ENCODE measurements around the gene MUC5AC. TPM values are rescaled to one million over a fixed set of nuclear protein-coding genes. Genes with fewer than 3 reads are reported as not detected.

MUC5AC gene
- total RNA-seq, 1 donor from 2014 or later: not detected

- DNase-seq (ENCODE audit: extremely low read depth, low read depth, low spot score): no peak
Observed at GRCh38 chr11:1193326-1194230, 35.8 kb downstream of the MUC5AC start.

- DNase-seq (ENCODE audit: extremely low read depth, low read depth, low spot score): no peak
Observed at GRCh38 chr11:1194231-1194976, 36.7 kb downstream of the MUC5AC start.

GRCh38 chr11:1194977-1195681 is 37.4 kb downstream of the MUC5AC start:
- no peak for DNase-seq (ENCODE audit: extremely low read depth, low read depth, low spot score)

GRCh38 chr11:1195682-1196515 is 38.1 kb downstream of the MUC5AC start:
- DNase-seq (ENCODE audit: extremely low read depth, low read depth, low spot score): no peak

GRCh38 chr11:1196516-1197391 is 39.0 kb downstream of the MUC5AC start:
- no peak for DNase-seq (ENCODE audit: extremely low read depth, low read depth, low spot score)

GRCh38 chr11:1197431-1197885 is 39.7 kb downstream of the MUC5AC start:
- no peak for DNase-seq (ENCODE audit: extremely low read depth, low read depth, low spot score)

- no peak for DNase-seq (ENCODE audit: extremely low read depth, low read depth, low spot score)
Observed at GRCh38 chr11:1197886-1198560, 40.3 kb downstream of the MUC5AC start.

- no peak for DNase-seq (ENCODE audit: extremely low read depth, low read depth, low spot score)
Observed at GRCh38 chr11:1198561-1199240, 40.9 kb downstream of the MUC5AC start.

GRCh38 chr11:1199241-1199750 is 41.5 kb downstream of the MUC5AC start:
- DNase-seq (ENCODE audit: extremely low read depth, low read depth, low spot score): no peak

GRCh38 chr11:1199751-1200610 is 42.2 kb downstream of the MUC5AC start:
- no peak for DNase-seq (ENCODE audit: extremely low read depth, low read depth, low spot score)

GRCh38 chr11:1200611-1201191 is 42.9 kb downstream of the MUC5AC start:
- no peak for DNase-seq (ENCODE audit: extremely low read depth, low read depth, low spot score)

GRCh38 chr11:1201395-1202153 is 43.8 kb downstream of the MUC5AC start:
- DNase-seq (ENCODE audit: extremely low read depth, low read depth, low spot score): no peak

- DNase-seq (ENCODE audit: extremely low read depth, low read depth, low spot score): no peak
Observed at GRCh38 chr11:1202154-1202775, 44.5 kb downstream of the MUC5AC start.

GRCh38 chr11:1202776-1203504 is 45.2 kb downstream of the MUC5AC start:
- no peak for DNase-seq (ENCODE audit: extremely low read depth, low read depth, low spot score)
